Measurements from ENCODE around the gene ZNF664. TPM values are rescaled to one million over a fixed set of nuclear protein-coding genes. Genes with fewer than 3 reads are reported as not detected.

Gene ZNF664
- total RNA-seq, 1 donor = 95.2 TPM

- Histone ChIP-seq H3K36me3 (ENCODE audit: insufficient read depth, low read length) (peaks cover 5% of the 10 kb centered on the region), H3K27me3 (ENCODE audit: insufficient read depth, low read length) (no peaks in the 10 kb centered on the region), H3K4me3 (ENCODE audit: insufficient read depth, low read length) (peak overlapping the region; percentile 77), H4K20me1 (ENCODE audit: insufficient read depth, low read length) (peaks cover 16% of the 10 kb centered on the region), H3K9me3 (ENCODE audit: low read depth, low read length) (no peaks in the 10 kb centered on the region), H2AFZ (ENCODE audit: low read length) (peak overlapping the region; percentile 64), H3K27ac (ENCODE audit: low read depth, low read length) (peak overlapping the region; percentile 42), H3K79me2 (ENCODE audit: insufficient read depth, low read length) (peaks cover 62% of the 10 kb centered on the region), H3K4me1 (ENCODE audit: insufficient read depth, low read length) (peaks cover 61% of the 10 kb centered on the region), H3K4me2 (ENCODE audit: insufficient read depth, low read length) (peak overlapping the region; percentile 91)
- peak; percentile 68 for DNase-seq (ENCODE audit: insufficient read length, low spot score, missing footprints)
- TF ChIP-seq CTCF (IDR thresholded peaks at IDR 0.05; ENCODE audit: extremely low read depth, low read depth, low read length) = no peak
Measured at GRCh38 chr12:123971449-123971769, 1.6 kb upstream of the ZNF664 start.

GRCh38 chr12:123971770-123972456 is 1.1 kb upstream of the ZNF664 start:
- peak overlapping the region; percentile 42 for H3K27ac ChIP-seq (ENCODE audit: low read depth, low read length)
- H2AFZ ChIP-seq (ENCODE audit: low read length) = peak overlapping the region; percentile 64
- no peaks in the 10 kb centered on the region for H3K9me3 ChIP-seq (ENCODE audit: low read depth, low read length)
- no peak for TF ChIP-seq CTCF (IDR thresholded peaks at IDR 0.05; ENCODE audit: extremely low read depth, low read depth, low read length)
- peak; percentile 48 for DNase-seq (ENCODE audit: insufficient read length, low spot score, missing footprints)
- no peaks in the 10 kb centered on the region for H3K27me3 ChIP-seq (ENCODE audit: insufficient read depth, low read length)
- peak overlapping the region; percentile 77 for H3K4me3 ChIP-seq (ENCODE audit: insufficient read depth, low read length)
- H3K79me2 ChIP-seq (ENCODE audit: insufficient read depth, low read length) = peaks cover 63% of the 10 kb centered on the region
- peaks cover 56% of the 10 kb centered on the region for H3K4me1 ChIP-seq (ENCODE audit: insufficient read depth, low read length)
- peaks cover 5% of the 10 kb centered on the region for H3K36me3 ChIP-seq (ENCODE audit: insufficient read depth, low read length)
- peaks cover 14% of the 10 kb centered on the region for H4K20me1 ChIP-seq (ENCODE audit: insufficient read depth, low read length)
- H3K4me2 ChIP-seq (ENCODE audit: insufficient read depth, low read length) = peak overlapping the region; percentile 91

GRCh38 chr12:123973552-123974341 is 732 bp downstream of the ZNF664 start:
- H3K4me3 ChIP-seq (ENCODE audit: insufficient read depth, low read length) = peak overlapping the region; percentile 80
- no peaks in the 10 kb centered on the region for H3K9me3 ChIP-seq (ENCODE audit: low read depth, low read length)
- H3K4me1 ChIP-seq (ENCODE audit: insufficient read depth, low read length) = peaks cover 38% of the 10 kb centered on the region
- peak; percentile 77 for DNase-seq (ENCODE audit: insufficient read length, low spot score, missing footprints)
- no peaks in the 10 kb centered on the region for H3K27me3 ChIP-seq (ENCODE audit: insufficient read depth, low read length)
- peaks cover 14% of the 10 kb centered on the region for H3K36me3 ChIP-seq (ENCODE audit: insufficient read depth, low read length)
- H2AFZ ChIP-seq (ENCODE audit: low read length) = peak overlapping the region; percentile 82
- no peak for TF ChIP-seq CTCF (IDR thresholded peaks at IDR 0.05; ENCODE audit: extremely low read depth, low read depth, low read length)
- peaks cover 11% of the 10 kb centered on the region for H4K20me1 ChIP-seq (ENCODE audit: insufficient read depth, low read length)
- peaks cover 46% of the 10 kb centered on the region for H3K79me2 ChIP-seq (ENCODE audit: insufficient read depth, low read length)
- peak overlapping the region; percentile 96 for H3K4me2 ChIP-seq (ENCODE audit: insufficient read depth, low read length)
- peak overlapping the region; percentile 58 for H3K27ac ChIP-seq (ENCODE audit: low read depth, low read length)

GRCh38 chr12:123976227-123976826 is 3.3 kb downstream of the ZNF664 start:
- peaks cover 14% of the 10 kb centered on the region for H3K36me3 ChIP-seq (ENCODE audit: insufficient read depth, low read length)
- H3K27me3 ChIP-seq (ENCODE audit: insufficient read depth, low read length) = no peaks in the 10 kb centered on the region
- peaks cover 13% of the 10 kb centered on the region for H3K4me1 ChIP-seq (ENCODE audit: insufficient read depth, low read length)
- no peak for DNase-seq (ENCODE audit: insufficient read length, low spot score, missing footprints)
- no peak overlapping the region for H3K4me2 ChIP-seq (ENCODE audit: insufficient read depth, low read length)
- no peak overlapping the region for H3K27ac ChIP-seq (ENCODE audit: low read depth, low read length)
- no peak overlapping the region for H2AFZ ChIP-seq (ENCODE audit: low read length)
- peaks cover 38% of the 10 kb centered on the region for H3K79me2 ChIP-seq (ENCODE audit: insufficient read depth, low read length)
- H3K4me3 ChIP-seq (ENCODE audit: insufficient read depth, low read length) = no peak overlapping the region
- H3K9me3 ChIP-seq (ENCODE audit: low read depth, low read length) = no peaks in the 10 kb centered on the region
- H4K20me1 ChIP-seq (ENCODE audit: insufficient read depth, low read length) = peaks cover 11% of the 10 kb centered on the region
- no peak for TF ChIP-seq CTCF (IDR thresholded peaks at IDR 0.05; ENCODE audit: extremely low read depth, low read depth, low read length)
